Activated CD8-positive, alpha-beta memory T cell treated with anti-CD3 and anti-CD28 coated beads, Interleukin-2, amount 50 U/mL, for 1 hour (primary cell): ENCODE data around the gene DRC7.
"Not testable (repeated sequence)": the region's sequence is repeated elsewhere in the genome, so short reads cannot be mapped to it uniquely, and the experiment has no call there.

ENCODE experiments used
- DNase-seq: peaks from one replicate; pipeline ENCODE4 v3.0.0-alpha.2; 2020; ENCODE audit errors: extremely low read depth

DRC7 gene

DNA sequence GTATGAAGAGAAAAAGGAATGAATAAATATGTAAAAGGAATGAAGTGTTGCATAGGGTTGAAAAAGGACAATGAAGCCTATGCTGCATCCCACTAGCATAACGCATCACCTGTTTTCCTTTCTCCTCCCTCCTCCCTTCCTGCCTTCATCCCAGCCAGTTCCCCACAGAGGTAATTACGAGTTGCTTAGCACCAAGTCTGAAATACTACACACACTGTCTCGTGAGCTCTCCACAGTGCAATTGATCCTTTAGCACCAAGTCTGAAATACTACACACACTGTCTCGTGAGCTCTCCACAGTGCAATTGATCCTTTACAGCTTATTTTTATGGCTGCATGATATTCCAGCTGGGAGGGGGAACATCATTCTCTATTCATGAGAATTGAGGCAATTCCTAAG, 1.1 kb upstream of the DRC7 start:
- DNase-seq: no peak

DNA sequence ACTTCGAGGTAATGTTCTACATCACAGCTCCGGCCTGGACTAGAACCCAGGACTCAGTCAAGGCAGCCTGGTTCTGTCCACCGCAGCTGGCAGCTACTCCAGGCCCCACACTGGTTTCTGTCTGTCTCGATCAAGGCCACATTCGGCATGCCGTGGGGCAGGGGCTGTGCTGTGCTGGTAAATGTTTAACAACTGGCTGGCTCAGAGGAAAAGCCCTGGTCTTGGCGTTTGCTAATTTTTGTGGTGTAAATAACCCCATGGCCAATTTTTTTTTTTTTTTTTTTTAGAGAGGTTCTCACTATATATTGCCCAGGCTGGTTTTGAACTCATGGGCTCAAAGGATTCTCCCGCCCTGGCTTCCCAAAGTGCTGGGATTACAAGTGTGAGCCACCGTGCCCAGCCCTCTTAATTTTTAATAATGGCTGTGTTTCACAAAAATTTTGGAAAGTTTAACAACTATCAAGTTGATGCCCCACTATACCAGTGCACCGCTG, 328 bp upstream of the DRC7 start:
- no peak for DNase-seq

DNA sequence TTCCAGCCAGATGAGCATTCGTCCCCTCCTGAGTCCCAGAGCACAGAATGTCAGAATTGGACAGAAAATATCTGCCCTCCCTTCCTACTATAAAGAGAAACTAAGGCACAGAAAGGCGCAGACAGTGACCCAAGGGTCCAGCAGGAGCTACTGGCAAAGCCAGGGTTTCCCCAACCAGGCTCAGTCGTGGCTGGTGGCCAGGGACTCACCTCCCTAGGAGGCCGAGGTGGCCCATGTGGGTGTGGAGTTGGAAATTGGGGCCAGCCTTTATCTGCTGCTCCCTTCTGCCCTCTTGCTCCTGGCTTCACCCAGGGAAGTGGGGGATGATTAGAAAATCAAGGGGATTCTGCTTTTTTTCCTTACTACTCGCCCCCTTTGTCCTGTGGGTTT, 1.1 kb downstream of the DRC7 start:
- no peak for DNase-seq

DNA sequence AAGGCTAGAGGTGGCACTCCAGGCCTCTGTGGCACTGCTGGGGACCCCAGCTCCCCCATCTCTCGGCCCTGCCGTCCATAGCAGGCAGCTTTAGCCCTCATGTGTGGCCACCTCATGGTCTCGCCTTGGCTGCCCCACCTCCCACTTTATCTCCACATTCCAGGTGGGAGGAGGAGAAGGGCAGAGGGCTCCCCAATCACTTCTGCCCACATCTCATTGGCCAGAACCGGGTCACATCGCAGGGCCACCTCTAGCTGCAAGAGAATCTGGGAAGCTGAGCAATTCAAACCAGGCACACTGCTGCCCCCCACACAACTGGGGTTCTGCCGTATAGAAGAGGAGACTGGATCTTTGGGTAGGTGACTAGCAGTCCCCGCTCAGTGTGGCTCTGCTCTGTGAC, 1.6 kb downstream of the DRC7 start:
- DNase-seq: no peak

DNA sequence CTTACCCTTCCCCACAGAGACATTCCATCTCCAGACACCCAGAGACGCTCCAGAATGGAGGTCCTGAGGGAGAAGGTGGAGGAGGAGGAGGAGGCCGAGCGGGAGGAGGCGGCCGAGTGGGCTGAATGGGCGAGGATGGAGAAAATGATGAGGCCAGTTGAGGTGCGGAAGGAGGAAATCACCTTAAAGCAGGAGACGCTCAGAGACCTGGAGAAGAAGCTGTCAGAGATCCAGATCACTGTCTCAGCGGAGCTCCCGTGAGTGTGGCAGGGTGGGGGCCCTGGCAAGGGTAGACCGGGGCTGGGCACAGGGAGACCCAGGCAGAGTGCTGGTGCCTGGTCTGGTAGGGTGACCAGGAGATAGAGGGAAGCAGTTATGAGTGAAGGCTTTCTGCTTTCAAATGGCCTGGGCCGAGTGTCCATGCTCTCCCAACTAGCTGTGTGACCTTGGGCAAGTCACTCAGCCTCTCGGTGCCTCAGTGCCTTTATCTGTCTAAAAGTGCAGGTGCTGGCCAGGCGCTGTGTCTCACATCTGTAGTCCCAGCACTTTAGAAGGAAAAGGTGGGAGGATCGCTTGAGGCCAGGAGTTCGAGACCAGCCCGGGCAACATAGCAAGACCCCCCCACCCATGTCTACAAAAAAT, 3.4 kb downstream of the DRC7 start:
- DNase-seq: no peak

DNA sequence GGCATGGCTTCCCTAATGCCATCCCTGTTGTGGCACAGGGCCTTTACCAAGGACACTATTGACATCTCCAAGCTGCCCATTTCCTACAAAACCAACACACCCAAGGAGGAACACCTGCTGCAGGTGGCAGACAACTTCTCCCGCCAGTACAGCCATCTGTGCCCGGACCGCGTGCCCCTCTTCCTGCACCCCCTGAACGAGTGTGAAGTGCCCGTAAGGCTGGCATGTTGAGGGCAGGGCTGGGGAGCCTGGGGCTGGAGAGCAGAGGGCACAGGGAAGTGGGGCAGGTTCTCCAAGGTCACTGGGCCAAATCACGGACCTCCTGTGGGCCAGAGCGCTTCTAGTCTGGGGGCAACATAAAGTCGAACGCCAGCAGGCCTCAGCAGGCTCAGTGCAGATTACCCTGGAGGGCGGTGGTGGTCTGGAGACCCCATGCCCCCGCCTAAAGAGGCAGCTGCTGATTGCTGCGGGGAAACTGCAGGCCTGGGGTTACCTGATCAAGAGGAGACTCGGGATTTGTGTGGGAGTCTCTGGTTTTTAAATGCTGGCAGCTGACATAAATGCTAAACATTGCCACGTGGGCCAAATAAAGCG, 4.3 kb downstream of the DRC7 start:
- DNase-seq: no peak

DNA sequence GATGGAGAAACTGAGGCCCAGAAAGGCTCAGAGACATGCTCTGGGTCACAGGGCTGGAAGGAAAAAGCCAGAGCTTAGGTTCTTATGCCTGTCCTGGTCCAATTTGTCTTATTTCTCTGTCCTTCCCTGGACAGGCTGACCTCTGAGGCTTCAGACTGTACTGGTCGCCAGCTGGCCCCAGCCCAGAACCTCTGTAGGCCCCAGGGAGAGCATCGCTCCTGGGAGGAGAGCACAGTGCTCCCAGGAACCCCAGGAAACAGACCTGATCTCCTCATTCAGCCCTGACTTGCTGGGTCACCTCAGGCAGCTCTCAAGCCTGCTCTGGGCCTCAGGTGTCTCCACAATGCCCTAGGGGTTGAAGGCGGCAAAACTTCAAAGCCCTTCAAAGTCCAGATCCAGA, 4.9 kb downstream of the DRC7 start:
- no peak for DNase-seq

DNA sequence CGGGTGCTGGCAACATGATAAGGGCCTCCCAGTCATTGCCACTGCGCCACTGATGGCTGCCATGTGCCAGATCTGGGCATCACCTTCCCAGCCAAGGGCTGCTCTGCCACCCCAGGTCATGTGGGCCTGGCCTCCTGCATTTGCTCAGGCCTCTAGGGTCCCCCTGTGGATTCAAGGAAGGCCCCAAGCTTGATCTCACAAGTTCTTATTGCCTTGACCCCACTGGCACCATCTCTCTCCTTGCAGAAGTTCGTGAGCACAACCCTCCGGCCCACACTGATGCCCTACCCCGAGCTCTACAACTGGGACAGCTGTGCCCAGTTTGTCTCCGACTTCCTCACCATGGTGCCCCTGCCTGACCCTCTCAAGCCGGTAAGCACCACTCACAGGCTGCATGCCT, 5.3 kb downstream of the DRC7 start:
- DNase-seq: no peak

DNA sequence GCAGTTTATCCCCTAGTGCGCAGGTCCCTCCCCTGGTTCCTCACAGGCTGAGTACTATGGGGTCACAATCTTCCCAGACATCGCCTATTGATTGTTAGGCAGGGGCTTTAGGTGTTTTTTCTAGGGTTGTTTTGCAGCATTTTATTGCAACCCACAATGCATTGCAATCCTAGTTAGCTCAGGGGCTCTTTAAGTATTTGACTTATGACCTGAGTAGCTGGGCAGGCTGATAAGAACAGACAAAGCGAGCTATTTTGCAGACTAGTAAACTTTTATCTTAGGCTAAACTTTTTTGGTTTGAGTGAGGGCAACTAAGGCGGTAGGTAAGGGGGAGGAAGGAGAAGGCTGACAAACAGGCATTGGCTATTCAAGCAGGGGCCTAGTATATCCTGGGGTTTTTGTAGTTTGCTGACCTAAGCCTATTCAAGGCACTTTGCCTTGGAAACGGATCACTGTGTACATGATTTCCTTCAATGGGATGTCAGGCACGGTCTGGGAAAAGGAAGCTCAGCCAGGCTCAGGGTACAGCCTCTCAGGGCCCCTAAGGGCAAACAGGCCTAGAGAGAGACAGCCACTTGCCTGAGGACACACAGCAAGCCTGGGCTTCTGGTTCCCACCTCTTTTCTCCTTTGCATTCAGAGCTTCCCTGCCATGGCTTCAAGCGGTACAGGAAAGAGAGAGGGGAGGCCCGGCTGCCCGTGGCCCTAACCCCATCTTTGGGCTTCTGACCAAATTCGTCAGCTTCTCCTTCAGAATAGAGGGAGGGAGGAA, 6.4 kb downstream of the DRC7 start:
- DNase-seq: no peak

DNA sequence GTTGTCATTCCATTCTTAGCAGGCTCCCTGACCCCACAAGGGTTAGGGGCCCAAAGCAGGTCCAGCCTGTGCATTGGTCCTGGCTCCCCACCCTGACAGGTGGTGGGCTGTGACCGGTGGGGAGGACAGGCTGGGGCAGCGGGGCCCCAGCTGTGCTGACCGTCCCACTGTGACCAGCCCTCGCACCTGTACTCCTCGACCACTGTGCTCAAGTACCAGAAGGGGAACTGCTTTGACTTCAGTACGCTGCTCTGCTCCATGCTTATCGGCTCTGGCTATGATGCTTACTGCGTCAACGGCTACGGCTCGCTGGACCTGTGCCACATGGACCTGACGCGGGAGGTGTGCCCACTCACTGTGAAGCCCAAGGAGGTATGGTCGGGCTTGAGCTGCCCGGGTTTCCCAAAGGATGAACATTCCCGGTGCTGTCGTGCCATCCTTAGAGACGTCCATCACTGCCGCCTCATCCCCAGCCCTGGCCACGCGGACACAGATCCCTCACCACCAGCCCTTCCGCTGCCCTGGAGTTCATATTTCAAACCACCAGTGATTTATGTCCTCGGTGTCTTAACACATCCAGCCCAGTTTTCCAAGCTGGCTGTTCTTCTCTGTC, 7.3 kb downstream of the DRC7 start:
- no peak for DNase-seq

DNA sequence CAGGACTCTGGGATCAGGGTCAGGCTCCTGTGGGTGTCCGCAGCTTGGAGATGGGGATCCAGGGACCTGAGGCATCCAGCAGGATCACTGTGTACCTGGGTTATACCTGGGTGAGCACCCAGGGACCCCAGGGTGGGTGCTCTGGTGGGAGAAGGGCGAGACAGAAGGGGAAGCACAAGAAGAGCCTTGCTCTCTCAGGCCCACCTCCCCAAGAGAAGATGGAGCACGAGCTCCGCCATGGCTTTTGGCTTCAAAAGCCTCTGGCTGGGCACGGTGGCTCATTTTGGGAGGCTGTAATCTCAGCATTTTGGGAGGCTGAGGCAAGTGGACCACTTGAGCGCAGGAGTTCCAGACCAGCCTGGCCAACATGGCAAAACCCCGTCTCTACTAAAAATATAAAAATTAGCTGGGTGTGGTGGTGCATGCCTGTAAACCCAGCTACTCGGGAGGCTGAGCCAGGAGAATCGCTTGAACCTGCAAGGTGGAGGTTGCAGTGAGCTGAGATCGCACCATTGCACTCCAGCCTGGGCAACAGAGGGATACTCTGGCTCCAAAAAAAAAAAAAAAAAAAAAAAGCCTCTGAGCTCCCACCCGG, 8.9 kb downstream of the DRC7 start:
- no peak for DNase-seq

DNA sequence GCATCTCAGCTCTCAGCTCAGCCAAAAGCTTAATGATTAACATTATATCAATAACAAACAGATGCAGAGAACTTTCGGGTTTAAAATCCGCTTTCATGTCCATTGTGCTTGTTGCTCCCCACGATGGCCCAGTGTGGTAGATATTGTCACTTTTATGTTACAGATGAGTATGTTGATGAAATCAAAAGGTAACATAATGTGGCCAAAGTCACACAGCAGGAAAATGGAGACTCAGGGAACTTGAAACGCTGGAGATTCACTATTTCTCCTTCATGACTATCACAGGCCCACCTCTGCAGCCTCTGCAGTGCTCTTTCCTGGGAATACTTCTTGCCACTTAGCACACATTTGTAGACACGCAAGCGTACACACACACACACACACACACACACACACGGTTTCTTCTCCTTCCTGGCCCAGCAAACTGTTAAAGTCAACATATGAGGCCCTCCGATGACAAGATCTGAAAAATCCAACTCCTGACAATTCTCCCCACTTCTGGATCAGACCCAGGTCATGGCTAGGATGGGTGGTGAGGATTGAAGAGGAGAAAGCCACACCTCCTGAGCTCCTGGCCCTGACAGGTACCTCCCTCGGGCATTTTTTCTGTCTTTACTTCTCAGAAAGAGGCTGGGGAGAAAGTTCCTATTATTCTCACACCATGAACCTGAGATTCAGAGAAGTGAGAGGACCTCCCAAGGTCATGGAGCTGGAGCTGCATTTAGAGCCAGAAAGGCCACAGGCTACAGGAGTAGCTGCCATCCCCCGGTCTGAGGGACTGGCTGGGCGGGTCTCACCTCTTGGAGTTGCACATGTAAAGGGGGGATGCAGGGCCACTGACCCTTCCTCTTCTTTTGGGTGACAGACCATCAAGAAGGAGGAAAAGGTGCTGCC, 9.7 kb downstream of the DRC7 start:
- no peak for DNase-seq

DNA sequence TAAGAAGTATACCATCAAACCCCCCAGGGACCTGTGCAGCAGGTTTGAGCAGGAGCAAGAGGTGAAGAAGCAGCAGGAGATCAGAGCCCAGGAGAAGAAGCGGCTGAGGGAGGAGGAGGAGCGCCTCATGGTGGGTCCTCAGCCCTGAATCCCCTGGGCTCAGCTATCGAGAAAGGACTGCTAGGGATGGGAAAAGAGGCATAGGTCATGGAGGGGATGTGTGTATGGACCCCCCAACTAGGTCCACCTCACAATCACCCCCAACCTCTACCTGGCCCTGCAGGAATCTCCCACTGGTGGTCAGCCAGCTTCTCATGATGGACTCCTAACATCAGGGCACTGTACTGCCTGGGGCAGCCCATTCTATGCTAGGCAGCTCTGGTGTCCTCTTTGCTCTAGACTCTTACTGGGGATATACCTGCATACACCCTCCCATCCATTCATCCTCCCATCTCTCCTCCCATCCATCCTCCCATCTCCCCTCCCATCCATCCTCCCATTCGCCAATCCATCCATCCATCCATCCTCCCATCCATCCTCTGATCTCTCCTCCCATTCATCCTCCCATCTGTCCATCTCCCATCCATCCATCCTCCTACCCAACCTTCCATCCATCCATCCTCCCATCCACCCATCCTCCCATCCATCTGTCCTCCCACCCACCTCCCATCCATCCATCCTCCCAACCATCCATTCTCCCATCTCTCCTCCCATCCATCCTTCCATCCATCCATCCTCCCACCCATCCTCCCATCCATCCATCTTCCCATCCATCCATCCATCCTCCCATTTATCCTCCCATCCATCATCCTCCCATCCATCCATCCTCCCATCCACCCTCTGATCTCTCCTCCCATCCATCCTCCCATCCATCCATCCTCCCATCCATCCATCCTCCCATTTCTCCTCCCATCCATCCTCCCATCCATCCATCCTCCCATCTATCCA, 10.6 kb downstream of the DRC7 start:
- no peak for DNase-seq

DNA sequence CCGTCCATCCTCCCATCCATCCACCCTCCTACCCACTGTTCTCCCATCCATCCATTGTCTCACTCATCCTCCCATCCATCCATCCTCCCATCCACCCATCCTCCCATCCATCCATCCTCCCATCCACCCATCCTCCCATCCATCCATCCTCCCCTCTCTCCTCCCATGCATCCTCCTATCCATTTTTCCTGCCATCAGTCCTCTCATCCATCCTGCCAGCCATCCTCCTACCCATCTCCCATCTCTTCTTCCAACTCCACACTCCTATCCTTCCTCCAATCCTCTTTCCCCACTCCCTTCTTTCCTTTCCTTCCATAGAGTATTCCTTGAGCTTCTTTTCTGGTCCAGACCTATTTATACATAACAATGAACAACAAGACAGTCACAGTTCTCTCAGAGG, 12.1 kb downstream of the DRC7 start:
- no peak for DNase-seq

DNA sequence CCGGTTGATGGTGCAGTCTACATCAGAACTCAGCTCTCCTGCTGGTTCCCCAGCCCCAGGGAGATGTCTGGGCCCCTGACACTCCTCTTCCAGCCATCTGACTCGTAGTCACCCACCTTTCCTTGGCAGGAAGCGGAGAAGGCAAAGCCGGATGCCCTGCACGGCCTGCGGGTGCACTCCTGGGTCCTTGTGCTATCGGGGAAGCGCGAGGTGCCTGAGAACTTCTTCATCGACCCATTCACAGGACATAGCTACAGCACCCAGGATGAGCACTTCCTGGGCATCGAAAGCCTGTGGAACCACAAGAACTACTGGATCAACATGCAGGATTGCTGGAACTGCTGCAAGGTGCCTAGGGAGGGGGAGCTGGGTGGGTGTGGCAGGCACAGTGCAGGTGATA, 12.7 kb downstream of the DRC7 start:
- DNase-seq: no peak

DNA sequence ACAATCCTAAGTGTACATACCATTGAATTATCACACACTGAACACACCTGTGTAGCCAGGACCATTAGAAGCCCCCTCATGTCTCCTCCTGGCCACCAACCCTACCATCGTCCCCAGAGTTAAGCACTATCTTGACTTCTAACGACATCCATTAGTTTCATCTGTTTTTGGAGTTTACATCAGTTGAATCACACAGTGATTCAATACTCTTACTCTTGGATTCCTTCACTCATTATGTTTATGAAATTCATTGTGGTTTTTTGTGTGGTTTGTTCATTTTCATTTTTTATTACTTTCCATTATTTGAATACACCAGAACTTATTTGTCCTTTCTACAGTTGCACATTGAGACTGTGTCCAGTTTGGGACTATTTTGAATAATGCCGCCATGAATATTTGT, 13.6 kb downstream of the DRC7 start:
- no peak for DNase-seq

DNA sequence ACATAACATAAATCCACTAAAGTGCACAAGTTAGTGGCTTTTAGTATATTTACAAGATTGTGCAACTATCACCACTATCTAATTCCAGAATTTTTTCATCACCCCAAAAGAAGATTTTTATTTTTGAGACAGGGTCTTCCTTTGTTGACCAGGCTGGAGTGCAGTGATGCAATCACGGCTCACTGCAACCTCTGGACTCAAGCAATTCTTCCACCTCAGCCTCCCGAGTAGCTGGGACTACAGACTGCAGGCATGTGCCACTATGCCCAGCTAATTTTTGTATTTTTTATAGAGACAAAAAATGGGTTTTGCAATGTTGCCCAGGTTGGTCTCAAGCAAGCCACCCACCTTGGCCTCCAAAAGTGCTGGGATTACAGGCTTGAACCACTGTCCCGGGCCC, 15.1 kb downstream of the DRC7 start:
- DNase-seq: no peak

DNA sequence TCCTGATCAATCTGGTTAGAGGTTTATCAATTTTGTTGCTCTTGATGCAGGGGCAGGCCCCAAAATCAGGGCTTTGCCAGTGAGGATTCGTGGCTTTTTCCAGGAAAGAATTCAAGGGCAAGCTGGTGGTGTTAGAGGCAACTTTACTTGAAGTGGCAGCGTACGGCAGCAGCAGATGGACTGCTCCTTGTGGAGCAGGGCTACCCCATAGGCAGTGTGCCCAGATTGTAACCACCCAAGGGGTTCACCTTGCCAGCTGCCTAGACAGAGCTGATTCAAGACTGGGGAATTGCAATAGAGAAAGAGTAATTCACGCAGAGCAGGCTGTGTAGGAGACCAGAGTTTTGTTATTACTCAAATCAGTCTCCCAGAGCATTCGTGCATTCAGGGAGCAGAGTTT, 16.7 kb downstream of the DRC7 start:
- no peak for DNase-seq

DNA sequence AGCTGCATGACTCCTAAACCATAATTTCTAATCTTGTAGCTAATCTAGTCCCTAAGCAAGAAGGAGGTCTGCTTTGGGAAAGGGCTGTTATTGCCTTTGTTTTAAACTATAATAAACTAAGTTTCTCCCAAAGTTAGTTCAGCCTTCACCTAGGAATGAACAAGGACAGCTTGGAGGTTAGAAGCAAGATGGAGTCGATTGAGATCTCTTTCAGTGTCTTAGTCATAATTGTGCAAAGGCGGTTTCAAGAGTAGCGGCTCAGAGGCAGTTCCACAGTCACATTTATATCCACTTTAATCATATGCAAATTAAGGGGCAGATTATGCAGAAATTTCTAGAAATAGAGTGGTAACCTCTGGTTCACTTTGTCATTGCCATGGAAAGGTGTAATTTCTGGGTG, 17.4 kb downstream of the DRC7 start:
- no peak for DNase-seq

DNA sequence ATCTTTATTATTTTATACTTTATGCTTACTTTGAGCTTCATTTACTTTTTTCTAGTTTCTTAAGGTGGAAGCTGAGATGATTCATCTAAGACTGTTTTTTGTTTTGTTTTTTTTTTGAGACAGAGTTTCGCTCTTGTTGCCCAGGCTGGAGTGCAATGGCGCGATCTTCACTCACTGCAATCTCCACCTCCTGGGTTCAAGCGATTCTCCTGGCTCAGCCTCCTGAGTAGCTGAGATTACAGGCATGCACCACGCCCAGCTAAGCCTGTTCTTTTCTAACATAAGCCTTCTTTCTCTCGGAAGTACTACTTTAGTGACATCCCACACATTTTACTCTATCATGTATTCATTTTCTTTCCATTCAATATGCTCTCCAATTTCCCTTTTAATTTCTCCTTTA, 18.0 kb downstream of the DRC7 start:
- DNase-seq: not testable (repeated sequence)
